Keratinocyte (primary cell): ENCODE results near the gene HCN4.

Source experiments
- CTCF ChIP-seq, 3 experiments: IDR thresholded peaks in 1 of 3; conservative IDR thresholded peaks in 1 of 3; optimal IDR thresholded peaks in 1 of 3; 2 replicates in 2 of 3; 3 replicates in 1 of 3; pipeline versions ENCODE3 to v1.5.1; 2011; ENCODE audit warnings: low read length in 3 of 3, mild to moderate bottlenecking in 3 of 3, moderate library complexity in 2 of 3, control low read depth in 1 of 3, inconsistent platforms in 1 of 3; ENCODE audit not compliant: insufficient read depth in 2 of 3; ENCODE audit errors: extremely low read depth in 1 of 3
- EZH2 ChIP-seq: IDR thresholded peaks from one replicate; pipeline ENCODE4 v1.6.1; 2012; ENCODE audit warnings: inconsistent platforms, mild to moderate bottlenecking, low read length, moderate library complexity

- TF ChIP-seq CTCF (optimal IDR thresholded peaks at IDR 0.05 in 1 of 3, IDR thresholded peaks at IDR 0.05 in 1 of 3, conservative IDR thresholded peaks at IDR 0.05 in 1 of 3; ENCODE audit: extremely low read depth in 1 of 3, insufficient read depth in 2 of 3, low read length in 3 of 3) (no peak), EZH2 (no peak)
Observed at GRCh38 chr15:73333001-73333400, 35.8 kb downstream of the HCN4 start.
